Measurements from ENCODE around the gene EDN1.

DNA sequence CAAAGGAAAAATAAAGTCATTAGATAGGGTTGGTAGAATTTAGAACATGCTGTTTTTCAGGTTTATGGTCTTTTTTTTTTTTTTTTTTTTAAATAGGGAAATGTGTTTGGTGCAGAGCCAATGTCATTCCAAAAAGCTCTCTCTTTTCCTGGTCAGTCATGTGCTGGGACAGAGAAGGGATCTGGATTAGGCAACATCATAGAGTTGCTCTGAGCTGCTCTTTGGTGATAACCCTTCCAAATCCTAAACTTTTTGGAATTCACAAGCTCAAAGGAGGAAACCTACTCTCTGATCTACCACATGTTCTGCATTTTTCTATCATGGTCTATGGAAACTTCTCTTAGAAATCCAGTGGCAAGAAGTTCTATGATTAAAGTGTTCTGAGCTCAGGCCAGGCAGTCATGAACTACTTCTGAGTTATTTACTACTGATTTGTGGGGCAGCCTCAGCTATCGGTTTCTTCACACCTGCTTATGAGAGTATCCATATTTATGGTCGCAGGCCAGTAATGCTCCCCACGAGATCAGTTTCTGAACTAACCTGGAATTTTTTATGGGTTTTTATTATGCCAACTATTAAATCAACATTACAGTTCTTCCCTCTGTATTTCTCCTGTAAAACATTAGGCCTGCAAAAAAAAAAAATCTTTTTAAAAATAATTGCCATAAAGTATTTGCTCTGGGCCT, 4.8 kb downstream of the EDN1 start:
- TF ChIP-seq, protein P1, sequence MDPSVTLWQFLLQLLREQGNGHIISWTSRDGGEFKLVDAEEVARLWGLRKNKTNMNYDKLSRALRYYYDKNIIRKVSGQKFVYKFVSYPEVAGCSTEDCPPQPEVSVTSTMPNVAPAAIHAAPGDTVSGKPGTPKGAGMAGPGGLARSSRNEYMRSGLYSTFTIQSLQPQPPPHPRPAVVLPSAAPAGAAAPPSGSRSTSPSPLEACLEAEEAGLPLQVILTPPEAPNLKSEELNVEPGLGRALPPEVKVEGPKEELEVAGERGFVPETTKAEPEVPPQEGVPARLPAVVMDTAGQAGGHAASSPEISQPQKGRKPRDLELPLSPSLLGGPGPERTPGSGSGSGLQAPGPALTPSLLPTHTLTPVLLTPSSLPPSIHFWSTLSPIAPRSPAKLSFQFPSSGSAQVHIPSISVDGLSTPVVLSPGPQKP (IDR thresholded peaks at IDR 0.05; ENCODE audit: low read depth, low read length): no peak
- TF ChIP-seq ZNF274 (IDR thresholded peaks at IDR 0.05; ENCODE audit: insufficient read depth, insufficient read length) (no peak), MEF2B (IDR thresholded peaks at IDR 0.05; ENCODE audit: partially characterized antibody, poor library complexity, severe bottlenecking) (no peak), EZH2 (IDR thresholded peaks at IDR 0.05; ENCODE audit: borderline replicate concordance, control insufficient read depth, low read depth, low read length) (no peak), NFIC (IDR thresholded peaks at IDR 0.05; ENCODE audit: low read depth, low read length) (no peak), HDAC2 (IDR thresholded peaks at IDR 0.05) (no peak), RFX5 (IDR thresholded peaks at IDR 0.05; ENCODE audit: low read depth, low read length) (no peak), RCOR1 (conservative IDR thresholded peaks at IDR 0.05; ENCODE audit: low read depth, low read length) (no peak), CHD4 (IDR thresholded peaks at IDR 0.05) (no peak), POLR2A (IDR thresholded peaks at IDR 0.05; ENCODE audit: low read depth, low read length) (no peak)
- TF ChIP-seq, protein P2, sequence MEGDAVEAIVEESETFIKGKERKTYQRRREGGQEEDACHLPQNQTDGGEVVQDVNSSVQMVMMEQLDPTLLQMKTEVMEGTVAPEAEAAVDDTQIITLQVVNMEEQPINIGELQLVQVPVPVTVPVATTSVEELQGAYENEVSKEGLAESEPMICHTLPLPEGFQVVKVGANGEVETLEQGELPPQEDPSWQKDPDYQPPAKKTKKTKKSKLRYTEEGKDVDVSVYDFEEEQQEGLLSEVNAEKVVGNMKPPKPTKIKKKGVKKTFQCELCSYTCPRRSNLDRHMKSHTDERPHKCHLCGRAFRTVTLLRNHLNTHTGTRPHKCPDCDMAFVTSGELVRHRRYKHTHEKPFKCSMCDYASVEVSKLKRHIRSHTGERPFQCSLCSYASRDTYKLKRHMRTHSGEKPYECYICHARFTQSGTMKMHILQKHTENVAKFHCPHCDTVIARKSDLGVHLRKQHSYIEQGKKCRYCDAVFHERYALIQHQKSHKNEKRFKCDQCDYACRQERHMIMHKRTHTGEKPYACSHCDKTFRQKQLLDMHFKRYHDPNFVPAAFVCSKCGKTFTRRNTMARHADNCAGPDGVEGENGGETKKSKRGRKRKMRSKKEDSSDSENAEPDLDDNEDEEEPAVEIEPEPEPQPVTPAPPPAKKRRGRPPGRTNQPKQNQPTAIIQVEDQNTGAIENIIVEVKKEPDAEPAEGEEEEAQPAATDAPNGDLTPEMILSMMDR (IDR thresholded peaks at IDR 0.05 in 2 of 3, conservative IDR thresholded peaks at IDR 0.05 in 1 of 3; ENCODE audit: control insufficient read depth in 2 of 3, extremely low read depth in 1 of 3, insufficient read depth in 1 of 3, low read depth in 3 of 3, low read length in 3 of 3): no peak
- TF ChIP-seq, protein P3, sequence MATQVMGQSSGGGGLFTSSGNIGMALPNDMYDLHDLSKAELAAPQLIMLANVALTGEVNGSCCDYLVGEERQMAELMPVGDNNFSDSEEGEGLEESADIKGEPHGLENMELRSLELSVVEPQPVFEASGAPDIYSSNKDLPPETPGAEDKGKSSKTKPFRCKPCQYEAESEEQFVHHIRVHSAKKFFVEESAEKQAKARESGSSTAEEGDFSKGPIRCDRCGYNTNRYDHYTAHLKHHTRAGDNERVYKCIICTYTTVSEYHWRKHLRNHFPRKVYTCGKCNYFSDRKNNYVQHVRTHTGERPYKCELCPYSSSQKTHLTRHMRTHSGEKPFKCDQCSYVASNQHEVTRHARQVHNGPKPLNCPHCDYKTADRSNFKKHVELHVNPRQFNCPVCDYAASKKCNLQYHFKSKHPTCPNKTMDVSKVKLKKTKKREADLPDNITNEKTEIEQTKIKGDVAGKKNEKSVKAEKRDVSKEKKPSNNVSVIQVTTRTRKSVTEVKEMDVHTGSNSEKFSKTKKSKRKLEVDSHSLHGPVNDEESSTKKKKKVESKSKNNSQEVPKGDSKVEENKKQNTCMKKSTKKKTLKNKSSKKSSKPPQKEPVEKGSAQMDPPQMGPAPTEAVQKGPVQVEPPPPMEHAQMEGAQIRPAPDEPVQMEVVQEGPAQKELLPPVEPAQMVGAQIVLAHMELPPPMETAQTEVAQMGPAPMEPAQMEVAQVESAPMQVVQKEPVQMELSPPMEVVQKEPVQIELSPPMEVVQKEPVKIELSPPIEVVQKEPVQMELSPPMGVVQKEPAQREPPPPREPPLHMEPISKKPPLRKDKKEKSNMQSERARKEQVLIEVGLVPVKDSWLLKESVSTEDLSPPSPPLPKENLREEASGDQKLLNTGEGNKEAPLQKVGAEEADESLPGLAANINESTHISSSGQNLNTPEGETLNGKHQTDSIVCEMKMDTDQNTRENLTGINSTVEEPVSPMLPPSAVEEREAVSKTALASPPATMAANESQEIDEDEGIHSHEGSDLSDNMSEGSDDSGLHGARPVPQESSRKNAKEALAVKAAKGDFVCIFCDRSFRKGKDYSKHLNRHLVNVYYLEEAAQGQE (IDR thresholded peaks at IDR 0.05; ENCODE audit: low read depth, low read length): no peak
- TF ChIP-seq, protein P4, sequence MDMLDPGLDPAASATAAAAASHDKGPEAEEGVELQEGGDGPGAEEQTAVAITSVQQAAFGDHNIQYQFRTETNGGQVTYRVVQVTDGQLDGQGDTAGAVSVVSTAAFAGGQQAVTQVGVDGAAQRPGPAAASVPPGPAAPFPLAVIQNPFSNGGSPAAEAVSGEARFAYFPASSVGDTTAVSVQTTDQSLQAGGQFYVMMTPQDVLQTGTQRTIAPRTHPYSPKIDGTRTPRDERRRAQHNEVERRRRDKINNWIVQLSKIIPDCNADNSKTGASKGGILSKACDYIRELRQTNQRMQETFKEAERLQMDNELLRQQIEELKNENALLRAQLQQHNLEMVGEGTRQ (IDR thresholded peaks at IDR 0.05; ENCODE audit: borderline replicate concordance, low read depth, low read length): no peak
- TF ChIP-seq, protein P5, sequence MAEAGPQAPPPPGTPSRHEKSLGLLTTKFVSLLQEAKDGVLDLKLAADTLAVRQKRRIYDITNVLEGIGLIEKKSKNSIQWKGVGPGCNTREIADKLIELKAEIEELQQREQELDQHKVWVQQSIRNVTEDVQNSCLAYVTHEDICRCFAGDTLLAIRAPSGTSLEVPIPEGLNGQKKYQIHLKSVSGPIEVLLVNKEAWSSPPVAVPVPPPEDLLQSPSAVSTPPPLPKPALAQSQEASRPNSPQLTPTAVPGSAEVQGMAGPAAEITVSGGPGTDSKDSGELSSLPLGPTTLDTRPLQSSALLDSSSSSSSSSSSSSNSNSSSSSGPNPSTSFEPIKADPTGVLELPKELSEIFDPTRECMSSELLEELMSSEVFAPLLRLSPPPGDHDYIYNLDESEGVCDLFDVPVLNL (IDR thresholded peaks at IDR 0.05; ENCODE audit: low read depth, low read length): no peak
